GM23338 (cell line): ENCODE results near the gene PF4V1. TPM values are rescaled to one million over a fixed set of nuclear protein-coding genes. Genes with fewer than 3 reads are reported as not detected.

Experiments
- ATAC-seq: fragments of 200-7000 bp; cut with Tn5 transposase; 3 replicates; pipeline ENCODE4 v1.9.1; 2020
- DNase-seq: peaks from one replicate; pipeline ENCODE4 v3.0.0-alpha.2; 2015; ENCODE audit warnings: low spot score
- H2AFZ ChIP-seq: fragments of 200-600 bp; sonication (generic); 2 replicates; pipeline ENCODE4 v1.8.0; 2016; ENCODE audit warnings: antibody characterized with exemption, mild to moderate bottlenecking, moderate library complexity
- H3F3A ChIP-seq: fragments of 200-600 bp; sonication (generic); replicated peaks from 2 replicates; pipeline ENCODE4 v1.8.0; 2017; ENCODE audit warnings: antibody characterized with exemption, mixed run types, low read depth
- H3K27ac ChIP-seq: fragments of 200-600 bp; sonication (generic); 2 replicates; pipeline ENCODE4 v1.6.1; 2016; ENCODE audit warnings: low read depth
- H3K27me3 ChIP-seq: fragments of 200-600 bp; sonication (generic); 2 replicates; pipeline ENCODE4 v1.8.0; 2016; ENCODE audit warnings: mild to moderate bottlenecking, mixed run types, moderate library complexity; ENCODE audit not compliant: insufficient read depth
- H3K36me3 ChIP-seq: fragments of 200-600 bp; sonication (generic); 2 replicates; pipeline ENCODE4 v1.8.0; 2016; ENCODE audit warnings: mild to moderate bottlenecking; ENCODE audit not compliant: insufficient read depth
- H3K4me1 ChIP-seq: fragments of 200-600 bp; sonication (generic); 2 replicates; pipeline ENCODE4 v1.8.0; 2016; ENCODE audit warnings: mild to moderate bottlenecking, moderate library complexity; ENCODE audit not compliant: insufficient read depth
- H3K4me2 ChIP-seq: fragments of 200-600 bp; sonication (generic); 2 replicates; pipeline ENCODE4 v1.7.1; 2017; ENCODE audit warnings: mixed run types
- H3K4me3 ChIP-seq: fragments of 200-600 bp; sonication (generic); 2 replicates; pipeline ENCODE4 v1.6.1; 2016; ENCODE audit warnings: mixed run types
- H3K79me2 ChIP-seq: fragments of 200-600 bp; sonication (generic); replicated peaks from 2 replicates; pipeline ENCODE4 v1.8.0; 2017; ENCODE audit warnings: mild to moderate bottlenecking; ENCODE audit not compliant: insufficient read depth
- H3K9me2 ChIP-seq: fragments of 200-600 bp; sonication (generic); 2 replicates; pipeline ENCODE4 v1.8.0; 2017; ENCODE audit not compliant: insufficient read depth
- H4K20me1 ChIP-seq: fragments of 200-600 bp; sonication (generic); replicated peaks from 2 replicates; pipeline ENCODE4 v1.8.0; 2017; ENCODE audit warnings: mild to moderate bottlenecking; ENCODE audit not compliant: insufficient read depth
- H3K27ac Mint-ChIP-seq: 2 replicates; pipeline ENCODE4 v1.8.0; 2020; ENCODE audit warnings: inconsistent platforms, mild to moderate bottlenecking, moderate library complexity, mixed read lengths
- H3K27me3 Mint-ChIP-seq: 3 replicates; pipeline ENCODE4 v1.8.0; 2022; ENCODE audit warnings: low read depth, mild to moderate bottlenecking, moderate library complexity, mixed read lengths, inconsistent platforms; ENCODE audit not compliant: insufficient read depth, poor library complexity
- H3K36me3 Mint-ChIP-seq: 3 replicates; pipeline ENCODE4 v1.8.0; 2021; ENCODE audit warnings: low read depth, mild to moderate bottlenecking, inconsistent platforms, moderate library complexity, mixed read lengths
- H3K4me1 Mint-ChIP-seq: 3 replicates; pipeline ENCODE4 v1.8.0; 2020; ENCODE audit warnings: mild to moderate bottlenecking, inconsistent platforms, mixed read lengths
- H3K4me3 Mint-ChIP-seq: 3 replicates; pipeline ENCODE4 v1.8.0; 2021; ENCODE audit warnings: moderate library complexity, mild to moderate bottlenecking, inconsistent platforms, mixed read lengths
- H3K9me3 Mint-ChIP-seq: 3 replicates; pipeline ENCODE4 v1.8.0; 2020; ENCODE audit warnings: moderate library complexity, mild to moderate bottlenecking, inconsistent platforms, mixed read lengths
- CREB1 ChIP-seq: fragments of 250-450 bp; sonication (Bioruptor Pico); IDR thresholded peaks from 2 replicates; pipeline ENCODE4 v1.5.0; 2020; ENCODE audit warnings: low read depth, mild to moderate bottlenecking, moderate library complexity
- ETS1 ChIP-seq: IDR thresholded peaks from 2 replicates; pipeline ENCODE4 v1.6.1; 2016; ENCODE audit warnings: antibody characterized with exemption
- EZH2 ChIP-seq: fragments of 200-600 bp; sonication (generic); IDR thresholded peaks from one replicate; pipeline ENCODE4 v1.8.0; 2017; ENCODE audit warnings: antibody characterized with exemption, mild to moderate bottlenecking, low read depth; ENCODE audit not compliant: unreplicated experiment
- EZH2phosphoT487 ChIP-seq: fragments of 200-600 bp; sonication (generic); IDR thresholded peaks from one replicate; pipeline ENCODE4 v1.8.1; 2018; ENCODE audit warnings: antibody characterized with exemption; ENCODE audit not compliant: unreplicated experiment
- JUNB ChIP-seq: IDR thresholded peaks from one replicate; pipeline ENCODE4 v1.6.1; 2016; ENCODE audit warnings: antibody characterized with exemption; ENCODE audit not compliant: unreplicated experiment
- POLR2AphosphoS5 ChIP-seq: IDR thresholded peaks from 2 replicates; pipeline ENCODE4 v1.6.1; 2016; ENCODE audit warnings: antibody characterized with exemption, low read depth
- REST ChIP-seq: IDR thresholded peaks from one replicate; pipeline ENCODE4 v1.6.1; 2018; ENCODE audit warnings: antibody characterized with exemption; ENCODE audit not compliant: unreplicated experiment
- STAT1 ChIP-seq: IDR thresholded peaks from one replicate; pipeline ENCODE4 v1.6.1; 2016; ENCODE audit warnings: antibody characterized with exemption; ENCODE audit not compliant: unreplicated experiment
- ZNF331 ChIP-seq: fragments of 250-450 bp; sonication (Bioruptor Pico); IDR thresholded peaks from 2 replicates; pipeline ENCODE4 v1.5.0; 2020; ENCODE audit warnings: low read depth, mild to moderate bottlenecking, moderate library complexity
- ZNF462 ChIP-seq: fragments of 250-450 bp; sonication (Bioruptor Pico); IDR thresholded peaks from 2 replicates; pipeline ENCODE4 v1.5.0; 2020; ENCODE audit warnings: mild to moderate bottlenecking, moderate library complexity
- polyA plus RNA-seq: library from polyadenylated mRNA; unstranded; fragments of >200 nt; fragmentation: Nextera tagmentation; extraction: Ambion mirVana; gene quantifications from 2 replicates; pipeline ENCODE4 v1.2.1, GENCODE V29; 2016
- total RNA-seq: library from RNA; depleted of rRNA; stranded (reverse); fragments of >200 nt; shearing (Covaris generic); gene quantifications from 2 replicates; pipeline ENCODE4 v1.2.3, GENCODE V29; 2014

The PF4V1 gene
- total and polyA plus RNA-seq, 2 experiments from 2014 or later, result 0.66 TPM; not detected in 1

- no peak overlapping the region for H3K27ac ChIP-seq
- H3K27me3 ChIP-seq, result no peaks in the 10 kb centered on the region
- H3K27me3 Mint-ChIP-seq, result no peaks in the 10 kb centered on the region
- no peaks in the 10 kb centered on the region for H3K36me3 ChIP-seq
- TF ChIP-seq JUNB (no peak), ZNF462 (CRISPR knock-in tag) (no peak), CREB1 (CRISPR knock-in tag) (no peak), STAT1 (no peak)
- no peaks in the 10 kb centered on the region for H4K20me1 ChIP-seq
- no peak overlapping the region for H2AFZ ChIP-seq
- H3K4me1 ChIP-seq, result peaks cover 10% of the 10 kb centered on the region
- H3K4me1 Mint-ChIP-seq, result peaks cover 7% of the 10 kb centered on the region
- H3K4me3 ChIP-seq, result no peak overlapping the region
- ATAC-seq, result no peak
- no peaks in the 10 kb centered on the region for H3F3A ChIP-seq
- H3K4me2 ChIP-seq, result no peak overlapping the region
- no peak for DNase-seq
- no peaks in the 10 kb centered on the region for H3K79me2 ChIP-seq
- peaks cover 3% of the 10 kb centered on the region; the same call in 2 of the 3 replicates for H3K36me3 Mint-ChIP-seq
- H3K9me3 Mint-ChIP-seq, result peaks cover 5% of the 10 kb centered on the region; the same call in 2 of the 3 replicates
- H3K27ac Mint-ChIP-seq, result no peak overlapping the region
- H3K4me3 Mint-ChIP-seq, result no peak overlapping the region
- peaks cover 4% of the 10 kb centered on the region; the same call in 1 of the 2 replicates for H3K9me2 ChIP-seq
Measured at GRCh38 chr4:73822389-73822788, 30.7 kb upstream of the PF4V1 start.

- H2AFZ ChIP-seq, result no peak overlapping the region
- Mint-ChIP-seq H3K36me3 (peaks cover 3% of the 10 kb centered on the region; the same call in 2 of the 3 replicates), H3K27ac (no peak overlapping the region), H3K9me3 (peaks cover 10% of the 10 kb centered on the region), H3K4me1 (peaks cover 1% of the 10 kb centered on the region; the same call in 2 of the 3 replicates), H3K4me3 (no peak overlapping the region), H3K27me3 (no peaks in the 10 kb centered on the region)
- no peak overlapping the region for H3K4me3 ChIP-seq
- H3K27ac ChIP-seq, result no peak overlapping the region
- H3F3A ChIP-seq, result no peaks in the 10 kb centered on the region
- no peaks in the 10 kb centered on the region for H3K9me2 ChIP-seq
- H3K4me2 ChIP-seq, result no peak overlapping the region
- ATAC-seq (no peak), DNase-seq (no peak)
- H3K79me2 ChIP-seq, result no peaks in the 10 kb centered on the region
- no peaks in the 10 kb centered on the region for H3K27me3 ChIP-seq
- H3K4me1 ChIP-seq, result peaks cover 5% of the 10 kb centered on the region; the same call in 1 of the 2 replicates
- no peaks in the 10 kb centered on the region for H4K20me1 ChIP-seq
- no peaks in the 10 kb centered on the region for H3K36me3 ChIP-seq
- TF ChIP-seq CREB1 (CRISPR knock-in tag), result no peak
- no peak for TF ChIP-seq ETS1
- no peak for TF ChIP-seq EZH2
- TF ChIP-seq REST, result no peak
- no peak for TF ChIP-seq ZNF331 (CRISPR knock-in tag)
- no peak for TF ChIP-seq STAT1
- TF ChIP-seq JUNB, result no peak
- no peak for TF ChIP-seq POLR2AphosphoS5
- TF ChIP-seq EZH2phosphoT487, result no peak
Measured at GRCh38 chr4:73822812-73823504, 30.1 kb upstream of the PF4V1 start.
